Activated T-cell treated with anti-CD3 and anti-CD28 coated beads for 48 hours (primary cell): ENCODE measurements around the gene SCLY.

Experiments used
- DNase-seq: peaks from one replicate; pipeline ENCODE4 v3.0.0-alpha.2; 2020; ENCODE audit warnings: low read depth

Gene SCLY

DNA sequence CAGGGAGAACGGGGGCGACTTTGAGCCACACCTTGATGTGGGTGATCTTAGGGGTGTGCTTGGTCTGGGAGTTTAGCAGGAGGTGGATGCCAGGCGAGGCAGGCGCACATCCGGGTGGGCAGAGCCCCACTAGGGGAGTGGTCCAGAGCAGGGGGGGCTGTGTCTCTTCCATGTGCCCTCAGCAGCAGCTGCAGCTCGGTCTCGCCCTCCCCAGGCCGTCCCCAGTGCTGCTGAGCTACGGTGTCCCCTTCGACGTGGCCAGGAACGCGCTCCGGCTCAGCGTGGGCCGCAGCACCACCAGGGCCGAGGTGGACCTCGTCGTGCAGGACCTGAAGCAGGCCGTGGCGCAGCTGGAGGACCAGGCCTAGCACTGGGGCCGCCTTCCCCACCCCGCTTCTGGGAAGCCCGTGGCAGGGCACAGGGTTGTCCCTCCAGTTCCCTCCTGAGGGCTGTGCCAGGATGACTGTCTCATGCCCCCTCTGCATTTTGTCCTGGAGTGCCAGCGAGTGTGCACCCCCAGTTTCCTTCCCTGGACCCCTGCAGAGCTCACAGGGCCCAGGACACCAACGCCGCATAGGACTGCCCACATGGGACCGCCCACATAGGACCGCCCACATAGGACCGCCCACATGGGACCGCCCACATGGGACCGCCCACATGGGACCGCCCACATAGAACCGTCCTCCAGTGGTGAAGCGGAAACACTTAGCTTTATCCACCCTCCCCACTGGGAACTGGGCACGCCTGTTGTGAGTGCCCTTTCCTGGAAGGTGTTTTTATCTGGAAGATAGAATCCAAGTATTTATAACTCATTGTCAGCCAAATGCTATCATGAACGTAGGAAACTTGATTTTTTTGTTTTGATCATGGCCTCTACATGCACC is 37.4 kb downstream of the SCLY start:
- DNase-seq, result no peak

GRCh38 chr2:238098901-238099713 is 38.3 kb downstream of the SCLY start:
- DNase-seq, result no peak

DNA sequence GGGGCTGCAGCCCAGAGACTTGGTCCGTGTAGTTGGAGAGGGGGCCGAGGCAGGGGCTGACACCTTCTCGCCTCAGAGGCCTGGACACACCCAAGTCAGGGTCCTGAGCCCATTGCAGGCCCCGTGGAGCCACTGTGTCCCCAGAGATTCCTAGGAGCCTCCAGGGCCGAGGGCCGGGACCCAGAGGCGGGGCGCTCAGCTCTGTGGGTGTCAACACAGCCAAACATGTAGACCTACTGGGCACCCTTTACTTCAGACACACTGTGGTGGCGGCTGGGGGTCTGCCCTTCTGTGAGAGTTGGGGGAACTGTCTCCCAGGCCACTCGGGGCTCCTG is 38.9 kb downstream of the SCLY start:
- DNase-seq, result no peak

- DNase-seq, result no peak
Observed at GRCh38 chr2:238100049-238100820, 39.4 kb downstream of the SCLY start, which contains the start of gene ESPNL. Gene ESPNL (plus strand): TSS chr2:238100340. CDS start chr2:238100420, 80 bp downstream.

DNA sequence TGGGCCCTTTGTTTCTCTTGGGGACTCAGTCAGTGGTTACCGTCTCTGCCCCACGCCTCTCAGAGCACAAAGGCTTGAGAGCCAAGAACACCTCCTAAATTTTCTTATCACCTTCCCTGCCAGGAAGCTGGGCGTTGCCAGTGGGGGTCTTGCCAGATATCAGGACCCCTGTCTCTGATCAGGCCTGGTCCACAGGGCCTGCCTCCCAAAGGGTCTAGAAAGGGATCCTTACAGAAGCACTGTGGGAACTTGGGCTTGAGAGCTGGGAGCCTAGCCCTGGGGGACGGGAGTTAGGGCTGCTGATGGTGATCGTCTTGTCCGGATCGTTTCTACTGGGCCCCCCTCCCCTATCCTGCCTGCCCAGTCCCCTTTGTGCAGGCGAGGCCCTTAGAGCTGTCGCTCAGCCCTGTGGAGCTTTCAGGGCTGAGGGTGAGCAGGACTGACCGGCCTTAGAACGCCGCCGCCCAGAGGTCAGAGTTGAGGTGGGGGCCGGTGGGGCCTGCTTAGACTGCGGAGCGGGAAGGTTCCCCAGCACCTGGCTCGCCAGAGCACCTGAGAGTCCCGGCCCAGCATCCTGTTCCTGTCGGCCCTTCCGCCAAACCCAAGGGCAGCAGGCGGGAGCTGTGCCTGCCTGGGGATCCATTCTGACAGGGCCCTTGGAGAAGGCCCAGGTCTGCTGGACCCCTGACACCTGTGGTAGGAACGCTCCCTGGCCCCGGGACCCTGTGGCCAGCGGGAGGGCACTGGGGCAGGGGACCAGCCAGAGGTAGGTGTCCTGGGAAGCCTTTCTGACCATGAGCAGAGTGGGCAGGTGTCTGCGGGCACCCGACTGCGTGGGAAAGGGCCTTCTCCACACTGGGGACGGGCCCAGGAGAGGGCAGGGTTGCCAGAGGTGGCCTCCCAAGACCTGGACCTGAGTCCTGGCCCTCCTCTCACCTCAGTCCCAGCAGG is 40.3 kb downstream of the SCLY start:
- DNase-seq, result no peak

GRCh38 chr2:238101891-238102841 is 41.4 kb downstream of the SCLY start:
- DNase-seq, result no peak

GRCh38 chr2:238102865-238103264 is 42.1 kb downstream of the SCLY start:
- DNase-seq, result no peak

DNA sequence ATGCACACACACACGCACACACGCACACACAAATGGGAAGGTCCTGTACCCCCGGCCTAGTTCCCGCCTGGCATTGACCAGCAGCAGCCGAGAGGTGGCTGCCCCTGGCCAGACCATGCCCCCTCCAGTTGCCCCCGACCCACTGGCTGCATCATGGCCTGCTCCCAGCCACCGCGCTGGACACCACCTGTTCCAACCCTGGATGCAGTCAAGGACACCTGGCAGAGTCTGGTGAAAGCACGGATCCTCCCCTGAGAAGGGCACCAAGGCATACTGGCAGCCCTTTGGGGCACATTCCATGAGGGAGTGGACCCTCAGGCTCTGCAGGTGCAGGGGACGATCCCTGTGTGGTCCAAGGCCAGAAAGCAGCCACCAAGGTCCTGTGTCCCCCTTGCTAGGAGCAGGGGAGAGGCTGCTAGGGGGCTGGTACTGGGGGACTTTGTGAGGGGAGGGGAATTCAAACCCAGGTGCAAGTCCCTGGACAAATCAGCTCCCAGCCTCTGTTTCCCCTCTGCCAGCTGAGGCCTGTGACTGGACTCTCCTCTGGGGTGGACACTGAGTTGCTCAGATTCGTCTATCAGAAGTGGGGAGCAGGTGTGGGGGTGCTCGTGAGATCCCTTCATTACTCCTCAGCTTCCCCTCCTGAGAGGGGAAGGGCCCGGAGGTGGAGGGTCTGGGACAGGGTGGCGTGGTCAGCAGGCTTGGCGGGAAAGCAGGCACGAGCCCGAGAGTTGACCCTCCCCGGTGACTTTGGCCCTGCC is 42.8 kb downstream of the SCLY start:
- DNase-seq, result no peak

GRCh38 chr2:238104226-238104690 is 43.5 kb downstream of the SCLY start:
- DNase-seq, result no peak

DNA sequence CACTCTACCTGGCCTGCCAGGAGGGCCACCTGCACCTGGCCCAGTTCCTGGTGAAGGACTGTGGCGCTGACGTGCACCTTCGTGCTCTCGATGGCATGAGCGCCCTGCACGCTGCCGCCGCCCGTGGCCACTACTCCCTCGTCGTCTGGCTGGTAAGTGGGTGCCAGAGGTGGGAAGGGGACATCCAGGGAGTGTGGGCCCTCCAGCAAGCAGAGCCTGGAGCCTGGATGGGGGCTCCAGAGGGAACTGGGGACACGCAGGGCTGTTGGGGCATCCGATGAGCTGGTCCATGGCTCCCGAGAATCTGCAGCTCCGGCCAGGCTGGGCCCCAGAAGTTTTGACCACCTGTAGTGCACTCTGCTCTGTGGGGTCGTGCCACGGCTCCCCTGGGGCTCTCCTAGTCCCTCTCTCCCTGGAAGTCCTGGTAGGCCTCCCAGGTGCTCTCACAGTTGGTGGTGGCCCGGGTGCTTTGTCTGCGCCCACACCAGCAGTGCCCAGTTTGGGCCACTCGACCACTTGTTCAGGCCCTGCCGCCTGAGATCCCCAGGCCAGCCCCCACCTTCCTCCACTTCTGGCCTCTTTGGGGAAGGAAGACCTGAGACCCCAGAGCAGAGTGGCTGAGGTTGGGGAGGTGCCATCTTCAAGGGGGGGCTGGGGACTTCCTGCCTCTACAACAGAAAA is 44.0 kb downstream of the SCLY start:
- no peak for DNase-seq

GRCh38 chr2:238105506-238106338 is 44.9 kb downstream of the SCLY start:
- no peak for DNase-seq

GRCh38 chr2:238106339-238106697 is 45.5 kb downstream of the SCLY start:
- no peak for DNase-seq

GRCh38 chr2:238106698-238107524 is 46.1 kb downstream of the SCLY start:
- DNase-seq, result no peak

- DNase-seq, result no peak
Observed at GRCh38 chr2:238107525-238108422, 47.0 kb downstream of the SCLY start.

GRCh38 chr2:238108423-238109183 is 47.8 kb downstream of the SCLY start:
- DNase-seq, result no peak
